Activated T-cell treated with anti-CD3 and anti-CD28 coated beads, Interleukin-2, amount 50 U/mL, for 72 hours (primary cell): ENCODE data around the gene RNF2. TPM values are rescaled to one million over a fixed set of nuclear protein-coding genes. Genes with fewer than 3 reads are reported as not detected.
"Not testable (repeated sequence)": the region's sequence is repeated elsewhere in the genome, so short reads cannot be mapped to it uniquely, and the experiment has no call there.

ENCODE experiments used
- ATAC-seq, 2 donors: fragments of 150-1000 bp; cut with Tn5 transposase; replicated peaks in 1 of 2; 2 replicates each; pipeline ENCODE4 v1.10.0; 2021; ENCODE audit warnings: moderate library complexity in 2 of 2, mild to moderate bottlenecking in 1 of 2
- DNase-seq, 2 donors: peaks; one replicate each; pipeline ENCODE4 v3.0.0; 2021 to 2022; ENCODE audit warnings: mixed read lengths in 1 of 2
- H3K27ac Mint-ChIP-seq: one replicate; pipeline ENCODE4 v1.8.0; 2022; ENCODE audit warnings: mild to moderate bottlenecking, moderate library complexity, mixed read lengths
- H3K27me3 Mint-ChIP-seq: one replicate; pipeline ENCODE4 v1.8.0; 2022; ENCODE audit warnings: low read depth, mixed read lengths
- H3K36me3 Mint-ChIP-seq, 2 donors: one replicate each; pipeline ENCODE4 v1.8.0; 2022; ENCODE audit warnings: mixed read lengths in 2 of 2, mild to moderate bottlenecking in 1 of 2; ENCODE audit not compliant: insufficient read depth in 2 of 2
- H3K4me1 Mint-ChIP-seq: one replicate; pipeline ENCODE4 v1.8.0; 2022; ENCODE audit warnings: low read depth, mixed read lengths
- H3K4me3 Mint-ChIP-seq, 2 donors: one replicate each; pipeline ENCODE4 v1.8.0; 2022; ENCODE audit warnings: mild to moderate bottlenecking in 2 of 2, mixed read lengths in 2 of 2, moderate library complexity in 2 of 2
- H3K9me3 Mint-ChIP-seq, 2 donors: one replicate each; pipeline ENCODE4 v1.8.0; 2022; ENCODE audit warnings: mixed read lengths in 2 of 2
- total RNA-seq, 2 donors: library from RNA; stranded (reverse); gene quantifications; one replicate each; pipeline ENCODE4 v1.2.3, GENCODE V29; 2022

The RNF2 gene
- 10 to 100 TPM; 20.9 to 23.2 TPM for total RNA-seq

DNA sequence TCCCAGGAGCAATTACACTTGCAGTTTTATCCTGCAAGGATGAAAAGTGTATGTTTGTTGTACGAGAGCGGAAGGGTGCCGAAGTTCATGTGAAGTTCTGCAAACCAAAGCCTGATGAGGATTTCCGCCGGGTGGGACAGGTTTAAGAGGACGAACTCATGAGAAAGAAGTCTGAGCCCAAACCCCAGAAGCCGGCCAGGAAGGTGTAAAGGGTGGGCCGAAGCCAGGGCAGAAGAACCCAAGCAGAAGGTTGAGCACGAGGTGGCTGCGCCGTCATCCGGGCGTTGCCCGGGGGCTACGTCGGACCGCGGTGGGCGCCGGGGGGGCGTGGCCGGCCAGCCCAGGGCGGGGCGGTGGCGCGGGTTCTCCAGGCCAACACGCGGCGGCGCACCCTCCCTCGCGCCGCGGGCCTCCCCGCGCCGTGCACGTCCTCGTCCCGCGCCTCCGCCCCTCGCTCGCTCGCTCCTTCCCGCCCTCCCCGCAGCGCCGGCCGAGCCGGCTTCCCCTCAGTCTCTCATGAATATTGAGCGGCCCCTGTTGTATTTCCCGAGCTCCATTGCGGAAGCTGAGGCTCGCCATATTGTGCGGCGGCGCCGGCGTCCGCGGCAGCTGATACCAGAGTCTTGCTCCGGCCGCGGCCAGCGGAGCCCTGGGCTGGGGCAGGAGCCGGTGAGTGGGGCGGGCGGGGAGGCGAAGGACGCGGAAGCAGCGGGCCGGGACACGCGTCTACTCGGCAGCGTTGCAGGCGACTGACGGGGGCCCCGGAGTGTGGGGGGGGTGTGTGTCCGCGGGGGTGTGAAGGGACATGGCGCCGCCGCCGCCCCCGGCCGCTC lies at the start of gene RNF2:
TSS of gene RNF2 (plus strand) at position 578 of the 833 bp plus-strand sequence. CDS start 41,996 bp downstream, outside the sequence.
- Mint-ChIP-seq H3K36me3 (peaks cover 4 to 8% of the 10 kb centered on the region in 2 donors), H3K9me3 (no peaks in the 10 kb centered on the region), H3K4me3 (peak within 1 kb of the TSS; percentile 94 to 99), H3K4me1 (peaks cover 42% of the 10 kb centered on the region), H3K27ac (peak within 1 kb of the TSS; percentile 86), H3K27me3 (peaks cover 8% of the 10 kb centered on the region)
- DNase-seq, result peak; percentile 80 to 86
- peak; percentile 91 to 95 for ATAC-seq

DNA sequence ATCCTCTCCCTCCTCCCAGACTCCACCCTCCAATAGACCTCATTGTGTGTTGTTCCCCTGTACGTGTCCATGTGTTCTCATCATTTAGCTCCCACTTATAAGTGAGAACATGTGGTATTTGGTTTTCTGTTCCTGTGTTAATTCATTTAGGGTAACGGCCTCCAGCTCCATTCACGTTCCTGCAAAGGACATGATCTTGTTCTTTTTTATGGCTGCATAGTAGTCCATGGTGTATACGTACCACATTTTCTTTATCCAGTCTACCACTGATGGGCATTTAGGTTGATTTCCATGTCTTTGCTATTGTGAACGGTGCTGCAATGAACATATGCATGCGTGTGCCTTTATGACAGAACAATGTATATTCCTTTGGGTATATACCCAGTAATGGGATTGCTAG lies 45.4 kb upstream of the RNF2 start:
- peaks cover 30% of the 10 kb centered on the region for H3K27me3 Mint-ChIP-seq
- H3K36me3 Mint-ChIP-seq, DNase-seq, ATAC-seq, H3K4me3 Mint-ChIP-seq, H3K9me3 Mint-ChIP-seq, H3K4me1 Mint-ChIP-seq, H3K27ac Mint-ChIP-seq: not testable (repeated sequence)

DNA sequence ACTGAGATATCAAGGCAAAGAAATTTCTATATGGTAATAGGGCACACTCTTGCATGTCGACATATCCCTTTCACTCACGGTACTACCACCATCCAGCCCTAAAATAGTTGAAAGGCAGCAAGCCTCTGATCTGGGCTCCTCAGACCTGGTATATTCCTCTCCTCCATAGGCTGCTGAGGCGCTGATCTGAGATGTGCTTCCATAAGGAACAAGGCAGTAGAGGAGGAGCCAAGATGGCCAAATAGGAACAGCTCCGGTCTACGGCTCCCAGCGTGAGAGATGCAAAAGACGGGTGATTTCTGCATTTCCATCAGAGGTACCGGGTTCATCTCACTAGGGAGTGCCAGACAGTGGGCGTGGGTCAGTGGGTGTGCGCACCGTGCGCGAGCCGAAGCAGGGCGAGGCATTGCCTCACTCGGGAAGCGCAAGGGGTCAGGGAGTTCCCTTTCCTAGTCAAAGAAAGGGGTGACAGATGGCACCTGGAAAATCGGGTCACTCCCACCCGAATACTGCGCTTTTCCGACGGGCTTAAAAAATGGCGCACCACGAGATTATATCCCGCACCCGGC lies 44.0 kb upstream of the RNF2 start:
- not testable (repeated sequence) for H3K4me1 Mint-ChIP-seq, DNase-seq, H3K36me3 Mint-ChIP-seq, H3K9me3 Mint-ChIP-seq, ATAC-seq, H3K27ac Mint-ChIP-seq, H3K4me3 Mint-ChIP-seq
- peaks cover 24% of the 10 kb centered on the region for H3K27me3 Mint-ChIP-seq

DNA sequence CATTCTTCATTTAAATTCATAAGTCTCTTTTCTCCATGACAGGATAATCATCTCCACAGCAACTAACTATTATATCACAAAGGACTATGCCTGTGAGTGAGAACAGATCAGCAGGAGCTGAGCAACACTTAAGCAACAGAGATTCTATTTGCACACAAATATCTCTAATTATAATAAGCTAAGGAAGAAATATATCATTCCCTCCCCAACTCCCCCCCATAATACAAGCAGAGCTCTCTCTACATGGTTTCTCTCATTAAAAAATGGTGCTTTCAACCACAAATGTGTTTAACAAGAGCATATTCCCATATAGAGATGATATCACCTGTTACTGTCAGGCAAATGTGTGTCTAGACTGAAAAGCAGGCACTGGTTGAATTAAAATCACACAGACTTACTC lies 36.5 kb upstream of the RNF2 start:
- DNase-seq (no peak), ATAC-seq (no peak)
- Mint-ChIP-seq H3K27me3 (peaks cover 14% of the 10 kb centered on the region), H3K9me3 (no peaks in the 10 kb centered on the region), H3K36me3 (no peaks in the 10 kb centered on the region), H3K4me3 (no peak overlapping the region), H3K4me1 (no peaks in the 10 kb centered on the region), H3K27ac (no peak overlapping the region)

DNA sequence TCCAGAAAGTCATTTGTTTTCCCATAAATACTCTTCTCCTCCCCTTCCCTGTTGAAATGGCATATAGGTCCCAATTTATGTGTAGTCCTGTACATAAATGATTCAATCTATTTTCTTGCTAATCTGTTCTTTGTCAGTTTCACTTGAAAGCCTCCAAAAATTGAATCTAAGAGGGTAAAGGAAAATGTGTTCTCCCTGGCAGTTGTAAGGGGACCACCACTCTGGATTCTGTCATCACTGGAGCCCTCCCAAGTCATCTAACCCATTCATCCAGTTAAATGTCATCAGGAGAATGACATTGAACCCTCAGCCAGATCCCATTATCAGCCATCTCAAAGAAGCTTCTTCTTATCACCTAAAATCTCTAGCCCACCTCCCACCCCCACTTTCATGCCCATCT lies 35.0 kb upstream of the RNF2 start:
- H3K36me3 Mint-ChIP-seq, result no peaks in the 10 kb centered on the region
- peaks cover 14% of the 10 kb centered on the region for H3K27me3 Mint-ChIP-seq
- H3K27ac Mint-ChIP-seq, result no peak overlapping the region
- H3K4me1 Mint-ChIP-seq, result no peaks in the 10 kb centered on the region
- no peak overlapping the region for H3K4me3 Mint-ChIP-seq
- ATAC-seq (no peak), DNase-seq (no peak)
- no peaks in the 10 kb centered on the region for H3K9me3 Mint-ChIP-seq

DNA sequence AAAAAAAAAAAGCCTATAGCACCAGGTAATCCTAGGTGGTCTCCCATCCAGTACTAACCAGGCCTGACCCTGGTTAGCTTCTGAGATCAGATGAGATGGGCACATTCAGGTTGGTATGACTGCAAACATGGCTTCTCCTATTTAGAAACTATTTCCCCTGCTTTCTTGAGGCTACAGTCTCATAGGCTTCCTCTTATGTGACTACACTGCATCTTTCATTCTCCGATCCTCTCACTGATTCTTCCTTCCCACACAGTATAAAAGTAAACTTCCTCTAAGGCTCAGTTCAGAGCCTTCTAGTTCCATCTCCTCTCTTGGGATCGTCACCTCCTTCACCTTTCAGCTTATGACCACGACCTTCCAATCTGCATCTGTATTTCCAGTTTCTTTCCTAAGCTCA lies 30.4 kb upstream of the RNF2 start:
- Mint-ChIP-seq H3K4me1 (no peaks in the 10 kb centered on the region), H3K9me3 (no peaks in the 10 kb centered on the region), H3K27ac (no peak overlapping the region), H3K4me3 (no peak overlapping the region), H3K36me3 (no peaks in the 10 kb centered on the region), H3K27me3 (peaks cover 6% of the 10 kb centered on the region)
- no peak for DNase-seq
- ATAC-seq, result no peak

DNA sequence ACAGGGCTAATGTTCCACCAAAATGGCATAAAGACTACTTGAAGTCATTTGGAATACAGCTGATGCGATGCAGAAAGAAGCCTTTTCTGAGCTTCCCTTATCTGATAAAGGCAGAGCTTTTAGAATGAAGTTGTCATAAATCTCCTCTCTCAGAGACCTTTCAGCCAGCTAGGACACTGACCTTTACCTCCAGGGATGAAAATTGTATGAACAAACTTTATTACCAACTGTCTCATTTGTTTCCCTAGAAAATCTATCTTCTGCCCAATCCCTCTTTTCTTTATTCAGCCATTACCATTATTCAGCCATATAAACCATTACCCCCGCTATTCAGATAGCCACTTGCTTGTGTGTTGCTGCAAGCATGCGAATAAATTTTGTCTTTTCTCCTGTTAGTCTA lies 29.7 kb upstream of the RNF2 start:
- no peaks in the 10 kb centered on the region for H3K36me3 Mint-ChIP-seq
- no peaks in the 10 kb centered on the region for H3K4me1 Mint-ChIP-seq
- ATAC-seq (no peak), DNase-seq (no peak)
- no peak overlapping the region for H3K27ac Mint-ChIP-seq
- no peaks in the 10 kb centered on the region for H3K9me3 Mint-ChIP-seq
- H3K4me3 Mint-ChIP-seq, result no peak overlapping the region
- H3K27me3 Mint-ChIP-seq, result no peaks in the 10 kb centered on the region

DNA sequence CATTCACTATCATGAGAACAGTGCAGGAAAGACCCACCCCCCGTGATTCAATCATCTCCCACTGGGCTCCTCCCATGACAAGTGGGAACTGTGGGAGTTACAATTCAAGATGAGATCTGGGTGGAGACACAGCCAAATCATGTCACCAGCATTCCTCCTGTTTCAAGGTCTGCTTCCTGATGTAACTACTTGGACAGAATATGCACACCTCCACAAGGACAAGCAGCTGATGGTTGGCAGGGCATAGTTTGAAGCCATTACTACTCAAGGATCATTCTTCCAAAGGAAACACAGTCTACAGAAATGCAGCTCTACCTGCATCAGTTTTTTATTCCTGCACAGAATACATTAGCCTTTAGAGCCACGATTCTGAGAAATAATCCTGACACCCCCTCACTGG lies 28.5 kb upstream of the RNF2 start:
- ATAC-seq (no peak), DNase-seq (no peak)
- H3K9me3 Mint-ChIP-seq, result no peaks in the 10 kb centered on the region
- H3K4me3 Mint-ChIP-seq, result no peak overlapping the region
- H3K36me3 Mint-ChIP-seq, result no peaks in the 10 kb centered on the region
- no peak overlapping the region for H3K27ac Mint-ChIP-seq
- H3K4me1 Mint-ChIP-seq, result no peaks in the 10 kb centered on the region
- H3K27me3 Mint-ChIP-seq, result no peaks in the 10 kb centered on the region

DNA sequence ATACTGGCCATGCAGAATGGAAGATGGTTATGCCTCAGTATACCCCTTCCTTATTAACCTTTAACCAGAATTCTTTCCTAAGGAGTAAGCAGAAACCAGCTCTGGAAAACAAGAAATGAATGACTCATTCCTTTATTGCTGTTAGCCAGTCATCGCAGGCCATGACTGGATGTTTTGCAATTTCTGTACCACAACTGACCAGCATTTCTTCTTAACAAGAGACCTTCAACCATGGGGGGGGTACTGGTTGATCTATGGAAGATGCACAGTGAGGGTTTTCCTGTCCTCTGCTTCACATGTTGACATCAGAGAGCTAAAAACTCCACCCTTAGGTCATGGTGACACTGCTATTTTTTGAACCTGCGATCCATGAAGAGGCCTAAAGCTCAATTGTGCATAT lies 28.0 kb upstream of the RNF2 start:
- DNase-seq (no peak), ATAC-seq (no peak)
- no peaks in the 10 kb centered on the region for H3K27me3 Mint-ChIP-seq
- no peak overlapping the region for H3K4me3 Mint-ChIP-seq
- H3K9me3 Mint-ChIP-seq, result no peaks in the 10 kb centered on the region
- H3K36me3 Mint-ChIP-seq, result no peaks in the 10 kb centered on the region
- H3K27ac Mint-ChIP-seq, result no peak overlapping the region
- no peaks in the 10 kb centered on the region for H3K4me1 Mint-ChIP-seq

DNA sequence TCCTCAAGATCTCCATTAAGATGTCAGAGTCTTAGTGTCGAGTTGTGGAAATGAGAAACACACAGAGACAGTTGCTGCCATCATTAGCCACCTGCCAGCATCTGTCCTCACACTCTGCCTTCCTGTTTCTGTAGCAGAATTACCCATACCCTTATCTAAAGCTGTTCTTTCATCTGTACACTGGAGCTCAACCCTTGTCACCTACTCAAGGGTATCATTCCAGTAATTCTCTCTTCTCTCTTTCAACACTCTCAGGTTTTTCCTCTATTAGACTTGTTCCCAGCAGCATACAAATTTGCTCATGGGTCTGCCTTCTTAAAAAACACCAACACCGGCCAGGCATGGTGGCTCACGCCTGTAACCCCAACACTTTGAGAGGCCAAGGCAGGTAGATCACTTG lies 27.4 kb upstream of the RNF2 start:
- Mint-ChIP-seq H3K4me1 (no peaks in the 10 kb centered on the region), H3K27me3 (no peaks in the 10 kb centered on the region), H3K4me3 (no peak overlapping the region), H3K27ac (no peak overlapping the region), H3K36me3 (no peaks in the 10 kb centered on the region), H3K9me3 (no peaks in the 10 kb centered on the region)
- no peak for ATAC-seq
- DNase-seq, result no peak

DNA sequence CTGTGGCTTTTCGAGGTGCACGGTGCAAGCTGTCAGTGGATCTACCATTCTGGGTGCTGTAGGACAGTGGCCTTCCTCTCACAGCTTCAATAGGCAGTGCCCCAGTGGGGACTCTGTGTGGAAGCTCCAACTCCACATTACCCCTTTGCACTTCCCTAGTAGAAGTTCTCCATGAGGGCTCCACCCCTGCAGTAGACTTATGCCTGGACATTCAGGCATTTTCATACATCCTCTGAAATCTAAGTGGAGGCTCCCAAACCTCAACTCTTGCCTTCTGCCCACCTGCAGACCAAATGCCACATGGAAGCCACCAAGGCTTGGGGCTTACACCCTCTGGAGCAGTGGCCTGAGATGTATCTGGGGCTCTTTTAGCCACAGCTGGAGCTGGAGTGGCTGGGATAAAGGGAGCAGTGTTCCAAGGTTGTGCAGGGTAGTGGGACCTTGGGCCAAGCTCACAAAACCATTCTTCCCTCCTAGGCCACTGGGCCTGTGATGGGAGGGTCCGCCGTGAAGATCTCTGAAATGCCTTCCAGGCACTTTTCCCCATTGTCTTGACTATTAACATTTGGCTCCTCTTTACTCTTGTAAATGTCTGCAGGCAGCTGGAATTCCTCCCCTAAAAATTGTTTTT lies 18.0 kb upstream of the RNF2 start:
- H3K4me1 Mint-ChIP-seq, result no peaks in the 10 kb centered on the region
- H3K4me3 Mint-ChIP-seq, result no peak overlapping the region
- H3K36me3 Mint-ChIP-seq, result peaks cover 12 to 14% of the 10 kb centered on the region in 2 donors
- H3K27ac Mint-ChIP-seq, result no peak overlapping the region
- DNase-seq (no peak), ATAC-seq (no peak)
- H3K27me3 Mint-ChIP-seq, result peaks cover 17% of the 10 kb centered on the region
- H3K9me3 Mint-ChIP-seq, result peaks cover 7 to 19% of the 10 kb centered on the region in 2 donors

DNA sequence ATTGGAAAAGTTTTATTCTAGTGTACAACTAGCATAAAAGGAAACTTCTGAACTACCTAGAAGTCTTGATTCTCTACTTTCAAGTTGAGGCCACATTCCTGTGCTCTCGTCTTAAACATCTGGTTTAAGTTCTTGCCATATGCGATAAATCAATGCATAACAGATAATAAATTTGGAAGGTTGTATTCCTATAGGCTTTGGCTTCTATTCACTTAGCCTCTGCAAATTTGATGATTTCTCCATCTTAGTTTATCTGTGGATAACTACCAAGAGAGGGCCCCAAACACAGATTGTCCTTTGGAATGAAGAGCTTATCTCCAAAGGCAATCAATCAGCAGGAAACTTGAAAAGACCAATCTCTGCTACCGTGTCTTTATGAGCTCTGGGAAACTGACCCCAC lies 11.7 kb upstream of the RNF2 start:
- ATAC-seq, result no peak
- Mint-ChIP-seq H3K27me3 (peaks cover 17% of the 10 kb centered on the region), H3K27ac (no peak overlapping the region), H3K4me3 (no peak overlapping the region), H3K36me3 (no peaks in the 10 kb centered on the region), H3K4me1 (no peaks in the 10 kb centered on the region), H3K9me3 (no peaks in the 10 kb centered on the region)
- no peak for DNase-seq

DNA sequence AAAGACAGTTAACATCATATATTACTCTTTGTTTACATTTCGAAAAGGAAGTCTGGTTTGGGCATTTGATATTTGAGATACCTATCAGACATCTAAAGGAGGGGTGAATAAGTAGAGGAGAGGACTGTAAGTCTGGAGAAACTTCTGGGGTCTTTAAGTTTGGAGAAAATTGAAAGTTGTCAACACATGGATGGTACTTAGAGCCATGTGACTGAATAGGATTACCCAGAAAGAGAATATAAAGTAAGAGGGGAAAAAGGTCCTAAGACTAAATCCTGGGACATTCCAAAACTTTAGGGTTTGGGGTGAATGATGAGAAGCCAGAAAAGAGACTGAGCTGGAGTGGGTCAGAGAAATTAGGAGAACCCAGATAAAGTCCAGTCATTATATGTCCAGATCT lies 10.1 kb upstream of the RNF2 start:
- no peak overlapping the region for H3K4me3 Mint-ChIP-seq
- no peaks in the 10 kb centered on the region for H3K36me3 Mint-ChIP-seq
- no peaks in the 10 kb centered on the region for H3K4me1 Mint-ChIP-seq
- ATAC-seq (no peak), DNase-seq (no peak)
- peaks cover 5% of the 10 kb centered on the region for H3K27me3 Mint-ChIP-seq
- no peak overlapping the region for H3K27ac Mint-ChIP-seq
- no peaks in the 10 kb centered on the region for H3K9me3 Mint-ChIP-seq
